Caco-2 (cell line): Measurements from ENCODE around the gene ZCCHC7. TPM values are rescaled to one million over a fixed set of nuclear protein-coding genes. Genes with fewer than 3 reads are reported as not detected.

Experiments
- BruUV-seq: library from RNA; stranded (reverse); fragments of 400-500 nt; replicated peaks from 2 replicates; lab custom pipeline; 2021; lab: Mats Ljungman, UMichigan
- CTCF ChIA-PET: fragments of 300-600 bp; sonication (Branson Sonifier 250); formaldehyde crosslinking; loops from one replicate; lab custom pipeline; 2022; ENCODE audit warnings: antibody characterized with exemption; lab: Charles Lee
- POLR2A ChIA-PET: fragments of 300-600 bp; sonication (Branson Sonifier 250); formaldehyde crosslinking; loops from one replicate; lab custom pipeline; 2022; ENCODE audit warnings: antibody characterized with exemption; lab: Charles Lee
- DNase-seq, 2 experiments: peaks; one replicate each; pipeline versions ENCODE4 v3.0.0 to v3.0.0-alpha.2; 2020 to 2022
- H3K27me3 ChIP-seq: replicated peaks from 2 replicates; pipeline ENCODE4 v1.6.0; 2011; ENCODE audit warnings: low read length; ENCODE audit not compliant: control insufficient read depth, insufficient read depth
- H3K36me3 ChIP-seq: 2 replicates; pipeline ENCODE4 v1.5.1; 2011; ENCODE audit warnings: low read length; ENCODE audit not compliant: control insufficient read depth, insufficient read depth
- H3K4me1 ChIP-seq: fragments of 250-450 bp; sonication (Bioruptor Pico); 2 replicates; pipeline ENCODE4 v1.5.1; 2020; ENCODE audit warnings: mild to moderate bottlenecking
- H3K4me3 ChIP-seq: 2 replicates; pipeline ENCODE4 v1.5.1; 2011; ENCODE audit warnings: low read depth, mild to moderate bottlenecking, control low read depth, low read length
- H3K9me3 ChIP-seq: fragments of 250-450 bp; sonication (Bioruptor Pico); 2 replicates; pipeline ENCODE4 v1.5.1; 2020; ENCODE audit warnings: mild to moderate bottlenecking, moderate library complexity
- H3K27ac Mint-ChIP-seq: one replicate; pipeline ENCODE4 v1.8.0; 2022; ENCODE audit warnings: mixed read lengths; ENCODE audit not compliant: unreplicated experiment
- H3K27me3 Mint-ChIP-seq: one replicate; pipeline ENCODE4 v1.8.0; 2022; ENCODE audit warnings: mixed read lengths; ENCODE audit not compliant: insufficient read depth, unreplicated experiment
- H3K36me3 Mint-ChIP-seq: one replicate; pipeline ENCODE4 v1.8.0; 2022; ENCODE audit warnings: mild to moderate bottlenecking, mixed read lengths; ENCODE audit not compliant: insufficient read depth, unreplicated experiment
- H3K4me1 Mint-ChIP-seq: one replicate; pipeline ENCODE4 v1.8.0; 2022; ENCODE audit warnings: low read depth, mixed read lengths; ENCODE audit not compliant: unreplicated experiment
- H3K4me3 Mint-ChIP-seq: one replicate; pipeline ENCODE4 v1.8.0; 2022; ENCODE audit warnings: mild to moderate bottlenecking, moderate library complexity, mixed read lengths; ENCODE audit not compliant: unreplicated experiment
- H3K9me3 Mint-ChIP-seq: one replicate; pipeline ENCODE4 v1.8.0; 2022; ENCODE audit warnings: mixed read lengths; ENCODE audit not compliant: unreplicated experiment
- intact Hi-C: fragments of 100-400 bp; cut with micrococcal nuclease; formaldehyde crosslinking; loops from one replicate; pipeline ENCODE4 v1.10.0; 2022; ENCODE audit not compliant: unreplicated experiment
- total RNA-seq: library from RNA; stranded (reverse); gene quantifications from 2 replicates; pipeline ENCODE4 v1.2.3, GENCODE V29; 2022
- TF ChIP-seq, protein P1 (sequence below), 2 experiments: fragments of 200-600 bp in 1 of 2; IDR thresholded peaks; 1 replicate in 1 of 2; 2 replicates in 1 of 2; pipeline versions ENCODE4 v1.5.1 to v1.8.0; 2011 to 2022; ENCODE audit warnings: antibody characterized with exemption in 1 of 2, control low read depth in 1 of 2, inconsistent platforms in 1 of 2, low read depth in 1 of 2, low read length in 1 of 2, mild to moderate bottlenecking in 1 of 2, moderate library complexity in 1 of 2; ENCODE audit not compliant: insufficient read depth in 1 of 2, severe bottlenecking in 1 of 2, unreplicated experiment in 1 of 2

Gene ZCCHC7
- total RNA-seq, 1 experiment from 2014 or later = 22.0 TPM

DNA sequence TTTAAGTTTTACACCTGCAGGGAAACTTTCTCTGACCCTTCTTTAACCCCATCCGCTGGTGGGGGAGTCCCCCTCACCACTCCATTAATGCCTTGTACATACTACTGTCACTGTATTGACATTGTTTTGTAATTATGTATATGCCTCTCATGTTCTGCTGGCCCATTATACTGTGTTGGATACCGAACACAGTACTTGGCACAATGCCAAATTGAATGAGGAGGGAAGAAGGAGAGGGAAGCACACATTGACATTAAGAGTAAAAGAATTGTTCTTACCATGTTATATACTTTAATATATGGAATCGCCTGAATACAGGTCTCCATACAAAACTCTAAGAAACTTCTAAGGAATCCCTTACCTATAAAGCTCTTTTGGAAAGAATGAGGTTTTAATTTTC lies 228.5 kb downstream of the ZCCHC7 start:
- Mint-ChIP-seq H3K36me3 (peaks cover 8% of the 10 kb centered on the region), H3K4me1 (no peaks in the 10 kb centered on the region), H3K9me3 (no peaks in the 10 kb centered on the region), H3K27ac (no peak overlapping the region), H3K27me3 (no peaks in the 10 kb centered on the region), H3K4me3 (no peak overlapping the region)
- no TSS peak for BruUV-seq
- no peaks in the 10 kb centered on the region for H3K4me1 ChIP-seq
- DNase-seq = no peak
- intact Hi-C loops = no loop called here
- H3K36me3 ChIP-seq = no peaks in the 10 kb centered on the region
- TF ChIP-seq, protein P1, sequence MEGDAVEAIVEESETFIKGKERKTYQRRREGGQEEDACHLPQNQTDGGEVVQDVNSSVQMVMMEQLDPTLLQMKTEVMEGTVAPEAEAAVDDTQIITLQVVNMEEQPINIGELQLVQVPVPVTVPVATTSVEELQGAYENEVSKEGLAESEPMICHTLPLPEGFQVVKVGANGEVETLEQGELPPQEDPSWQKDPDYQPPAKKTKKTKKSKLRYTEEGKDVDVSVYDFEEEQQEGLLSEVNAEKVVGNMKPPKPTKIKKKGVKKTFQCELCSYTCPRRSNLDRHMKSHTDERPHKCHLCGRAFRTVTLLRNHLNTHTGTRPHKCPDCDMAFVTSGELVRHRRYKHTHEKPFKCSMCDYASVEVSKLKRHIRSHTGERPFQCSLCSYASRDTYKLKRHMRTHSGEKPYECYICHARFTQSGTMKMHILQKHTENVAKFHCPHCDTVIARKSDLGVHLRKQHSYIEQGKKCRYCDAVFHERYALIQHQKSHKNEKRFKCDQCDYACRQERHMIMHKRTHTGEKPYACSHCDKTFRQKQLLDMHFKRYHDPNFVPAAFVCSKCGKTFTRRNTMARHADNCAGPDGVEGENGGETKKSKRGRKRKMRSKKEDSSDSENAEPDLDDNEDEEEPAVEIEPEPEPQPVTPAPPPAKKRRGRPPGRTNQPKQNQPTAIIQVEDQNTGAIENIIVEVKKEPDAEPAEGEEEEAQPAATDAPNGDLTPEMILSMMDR (IDR thresholded peaks at IDR 0.05; ENCODE audit: insufficient read depth in 1 of 2, low read depth in 1 of 2, low read length in 1 of 2, severe bottlenecking in 1 of 2, unreplicated experiment in 1 of 2) = no peak
- ChIA-PET CTCF (no interaction called here), POLR2A (no interaction called here)
- no peaks in the 10 kb centered on the region for H3K27me3 ChIP-seq
- no peak overlapping the region for H3K4me3 ChIP-seq
- no peaks in the 10 kb centered on the region for H3K9me3 ChIP-seq

DNA sequence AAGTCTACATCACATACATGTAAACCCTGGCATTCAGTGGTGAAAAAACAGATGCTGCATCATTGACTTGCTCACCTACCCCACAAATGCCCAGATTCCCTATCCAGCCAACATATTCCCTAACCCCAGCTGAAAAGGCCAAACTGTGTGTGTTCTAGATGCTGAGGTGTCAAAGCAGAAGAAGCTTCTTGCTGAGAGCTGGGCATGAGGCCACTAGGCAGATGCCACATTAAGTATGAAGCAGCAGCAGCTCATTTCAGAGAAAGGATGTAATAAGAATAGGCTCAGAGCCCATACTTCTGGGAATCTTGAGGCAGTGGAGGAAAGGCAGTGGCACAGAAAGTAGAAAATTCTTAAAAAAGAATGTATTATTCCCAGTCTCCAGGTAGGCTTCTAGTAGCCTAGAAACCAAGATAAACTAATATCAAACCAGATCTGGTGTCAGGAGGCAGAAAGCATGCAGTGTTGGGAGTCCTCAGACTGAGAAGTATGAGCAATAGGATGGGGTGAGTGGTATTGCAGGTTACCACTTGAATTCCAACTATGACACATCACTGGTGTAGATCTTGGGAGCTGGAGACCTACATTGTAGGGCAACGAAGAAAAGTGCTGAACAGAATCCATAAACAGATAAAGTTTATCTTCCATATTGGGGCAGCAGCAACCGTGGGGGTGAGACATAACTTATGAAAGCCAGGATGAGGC lies 230.3 kb downstream of the ZCCHC7 start:
- peaks cover 14% of the 10 kb centered on the region for H3K36me3 Mint-ChIP-seq
- H3K4me3 Mint-ChIP-seq = no peak overlapping the region
- Histone ChIP-seq H3K36me3 (no peaks in the 10 kb centered on the region), H3K9me3 (no peaks in the 10 kb centered on the region), H3K4me1 (no peaks in the 10 kb centered on the region), H3K27me3 (no peaks in the 10 kb centered on the region), H3K4me3 (no peak overlapping the region)
- no peaks in the 10 kb centered on the region for H3K27me3 Mint-ChIP-seq
- ChIA-PET CTCF (no interaction called here), POLR2A (no interaction called here)
- BruUV-seq = no TSS peak
- no peaks in the 10 kb centered on the region for H3K4me1 Mint-ChIP-seq
- TF ChIP-seq, protein P1 (IDR thresholded peaks at IDR 0.05; ENCODE audit: insufficient read depth in 1 of 2, low read depth in 1 of 2, low read length in 1 of 2, severe bottlenecking in 1 of 2, unreplicated experiment in 1 of 2) = no peak
- no peaks in the 10 kb centered on the region for H3K9me3 Mint-ChIP-seq
- H3K27ac Mint-ChIP-seq = no peak overlapping the region
- no peak for DNase-seq
- intact Hi-C loops = loop anchor here (2.0 kb wide), 1 partner anchor 14 kb away; no protein-coding TSS in a partner anchor

DNA sequence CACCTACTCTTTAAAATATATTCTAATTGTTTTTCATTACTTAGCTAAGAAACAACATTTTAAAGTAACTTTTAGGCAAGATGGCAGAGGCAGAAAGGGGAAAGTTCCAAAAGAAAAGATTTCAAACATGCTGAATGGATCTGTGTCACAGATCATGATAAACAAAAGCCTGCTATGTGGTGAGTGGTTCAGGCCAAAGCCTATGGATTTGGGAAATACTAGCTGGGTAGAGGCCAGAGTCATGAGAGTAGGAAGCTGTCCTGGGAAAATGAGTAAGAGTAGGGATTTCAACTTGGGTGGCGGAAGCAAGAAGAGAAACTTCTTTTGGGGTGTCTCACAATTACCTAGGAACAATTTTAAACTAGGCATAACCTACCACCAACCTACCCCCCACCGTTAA lies 233.4 kb downstream of the ZCCHC7 start:
- intact Hi-C loops = no loop called here
- Histone ChIP-seq H3K9me3 (no peaks in the 10 kb centered on the region), H3K4me1 (no peaks in the 10 kb centered on the region), H3K36me3 (no peaks in the 10 kb centered on the region), H3K27me3 (no peaks in the 10 kb centered on the region), H3K4me3 (no peak overlapping the region)
- no peak for DNase-seq
- no TSS peak for BruUV-seq
- Mint-ChIP-seq H3K36me3 (peaks cover 21% of the 10 kb centered on the region), H3K27ac (no peak overlapping the region), H3K27me3 (no peaks in the 10 kb centered on the region), H3K4me1 (no peaks in the 10 kb centered on the region), H3K4me3 (no peak overlapping the region), H3K9me3 (no peaks in the 10 kb centered on the region)
- TF ChIP-seq, protein P1 (IDR thresholded peaks at IDR 0.05; ENCODE audit: insufficient read depth in 1 of 2, low read depth in 1 of 2, low read length in 1 of 2, severe bottlenecking in 1 of 2, unreplicated experiment in 1 of 2) = no peak
- POLR2A ChIA-PET = no interaction called here
- CTCF ChIA-PET = no interaction called here
